Astrocyte (in vitro differentiated cells and primary cell): ENCODE data around the gene NID2.

Experiments
- CTCF ChIP-seq: IDR thresholded peaks from 2 replicates; pipeline ENCODE4 v1.5.1; 2011; ENCODE audit warnings: low read depth, mild to moderate bottlenecking, inconsistent platforms, low read length, moderate library complexity; ENCODE audit not compliant: insufficient read depth
- EZH2 ChIP-seq: IDR thresholded peaks from 2 replicates; pipeline ENCODE4 v1.6.1; 2012; ENCODE audit warnings: mild to moderate bottlenecking, low read length, inconsistent platforms; ENCODE audit not compliant: insufficient read depth

DNA sequence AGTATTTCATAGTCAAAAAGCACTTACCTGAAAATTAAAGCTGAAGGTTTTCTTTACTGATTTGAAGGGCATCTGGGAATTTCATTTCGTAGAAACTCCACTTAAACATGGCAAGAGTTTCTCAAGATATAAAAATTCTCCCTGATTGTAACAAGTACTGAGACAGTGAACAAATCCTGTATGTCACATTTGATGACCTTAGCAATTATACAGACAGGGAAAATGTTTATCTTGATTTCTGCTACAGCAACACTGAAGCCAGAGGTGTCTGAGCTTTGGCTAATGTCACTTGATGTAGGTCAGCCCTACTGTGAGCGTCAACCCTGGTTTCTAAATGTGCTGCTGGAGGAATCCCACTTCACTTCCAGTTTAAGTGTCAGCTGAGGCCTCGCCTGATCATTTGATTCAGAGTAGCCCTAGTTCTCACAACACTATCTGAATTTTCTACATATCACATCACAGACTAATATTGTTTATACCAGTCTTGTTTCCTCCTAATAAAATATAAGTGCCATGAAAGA is 58.6 kb downstream of the NID2 start:
- TF ChIP-seq CTCF: no peak
- no peak for TF ChIP-seq EZH2
